Retinal pigment epithelial cell (primary cell): ENCODE measurements around the gene TRUB1.
"Not testable (repeated sequence)": the region's sequence is repeated elsewhere in the genome, so short reads cannot be mapped to it uniquely, and the experiment has no call there.

Experiments used
- DNase-seq: peaks from one replicate; pipeline ENCODE4 v3.0.0-alpha.2; 2010; ENCODE audit warnings: low read depth
- H3K4me3 ChIP-seq: 2 replicates; pipeline ENCODE4 v1.5.1; 2011; ENCODE audit warnings: mild to moderate bottlenecking, low read length, control low read depth, moderate library complexity
- TF ChIP-seq, protein P1 (sequence below): conservative IDR thresholded peaks from 2 replicates; pipeline ENCODE4 v1.5.1; 2011; ENCODE audit warnings: low read depth, low read length, control low read depth, inconsistent platforms

TRUB1 gene

DNA sequence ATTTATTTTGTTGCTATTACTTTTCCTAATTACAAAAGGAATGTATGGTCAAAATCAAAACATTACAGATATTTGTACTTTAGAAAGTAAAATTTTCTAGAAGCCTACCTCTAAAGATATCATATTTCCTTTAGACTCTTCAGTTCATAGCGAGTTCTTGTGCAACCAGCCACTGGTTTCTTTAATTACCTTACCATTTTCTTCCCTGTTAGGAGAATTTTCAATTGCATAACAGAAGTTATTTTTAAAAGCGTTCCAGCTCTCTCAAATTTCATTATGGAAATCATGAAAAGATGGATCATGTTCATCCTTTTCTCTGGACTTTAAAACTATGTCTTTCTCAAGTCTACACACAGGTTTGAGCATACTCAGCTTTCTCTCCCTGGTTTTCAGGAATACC lies 5.0 kb upstream of the TRUB1 start:
- DNase-seq = no peak
- TF ChIP-seq, protein P1, sequence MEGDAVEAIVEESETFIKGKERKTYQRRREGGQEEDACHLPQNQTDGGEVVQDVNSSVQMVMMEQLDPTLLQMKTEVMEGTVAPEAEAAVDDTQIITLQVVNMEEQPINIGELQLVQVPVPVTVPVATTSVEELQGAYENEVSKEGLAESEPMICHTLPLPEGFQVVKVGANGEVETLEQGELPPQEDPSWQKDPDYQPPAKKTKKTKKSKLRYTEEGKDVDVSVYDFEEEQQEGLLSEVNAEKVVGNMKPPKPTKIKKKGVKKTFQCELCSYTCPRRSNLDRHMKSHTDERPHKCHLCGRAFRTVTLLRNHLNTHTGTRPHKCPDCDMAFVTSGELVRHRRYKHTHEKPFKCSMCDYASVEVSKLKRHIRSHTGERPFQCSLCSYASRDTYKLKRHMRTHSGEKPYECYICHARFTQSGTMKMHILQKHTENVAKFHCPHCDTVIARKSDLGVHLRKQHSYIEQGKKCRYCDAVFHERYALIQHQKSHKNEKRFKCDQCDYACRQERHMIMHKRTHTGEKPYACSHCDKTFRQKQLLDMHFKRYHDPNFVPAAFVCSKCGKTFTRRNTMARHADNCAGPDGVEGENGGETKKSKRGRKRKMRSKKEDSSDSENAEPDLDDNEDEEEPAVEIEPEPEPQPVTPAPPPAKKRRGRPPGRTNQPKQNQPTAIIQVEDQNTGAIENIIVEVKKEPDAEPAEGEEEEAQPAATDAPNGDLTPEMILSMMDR = no peak
- H3K4me3 ChIP-seq = no peak overlapping the region

DNA sequence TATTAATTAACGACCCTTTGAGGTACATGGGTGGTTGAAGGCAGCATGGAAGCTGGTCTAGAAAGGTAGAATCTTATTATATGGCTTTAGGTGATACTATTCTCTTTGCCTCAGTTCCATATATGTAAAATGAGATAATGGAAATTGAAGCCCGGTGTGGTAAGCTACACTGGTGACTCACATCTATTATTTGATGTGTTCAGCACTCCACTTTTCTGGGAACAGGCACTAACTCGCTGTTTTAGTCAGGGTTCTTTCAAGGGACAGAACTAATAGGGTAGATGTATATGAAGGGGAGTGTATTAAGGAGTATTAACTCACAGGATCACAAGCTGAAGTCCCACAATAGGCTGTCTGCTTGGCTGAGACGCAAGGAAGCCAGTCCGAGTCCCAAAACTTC lies 4.4 kb upstream of the TRUB1 start:
- TF ChIP-seq, protein P1 = no peak
- no peak for DNase-seq

DNA sequence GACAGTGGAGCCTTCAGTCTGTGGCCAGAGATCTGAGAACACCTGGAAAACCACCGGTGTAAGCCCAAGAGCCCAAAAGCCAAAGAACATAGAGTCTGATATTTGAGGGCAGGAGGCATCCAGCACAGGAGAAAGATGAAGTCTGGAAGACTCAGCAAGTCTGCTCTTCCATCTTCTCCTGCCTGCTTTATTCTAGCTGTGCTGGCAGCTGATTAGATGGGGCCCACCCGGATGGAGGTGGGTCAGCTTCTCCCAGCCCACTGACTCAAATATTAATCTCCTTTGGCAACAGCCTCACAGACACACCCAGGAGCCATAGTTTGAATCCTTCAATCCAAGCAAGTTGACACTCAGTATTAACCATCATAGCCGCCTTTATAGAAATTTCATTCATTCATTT lies 4.0 kb upstream of the TRUB1 start:
- H3K4me3 ChIP-seq, DNase-seq: not testable (repeated sequence)

More for the DNA sequence above, 4.4 kb upstream of the TRUB1 start:
- no peak overlapping the region for H3K4me3 ChIP-seq

DNA sequence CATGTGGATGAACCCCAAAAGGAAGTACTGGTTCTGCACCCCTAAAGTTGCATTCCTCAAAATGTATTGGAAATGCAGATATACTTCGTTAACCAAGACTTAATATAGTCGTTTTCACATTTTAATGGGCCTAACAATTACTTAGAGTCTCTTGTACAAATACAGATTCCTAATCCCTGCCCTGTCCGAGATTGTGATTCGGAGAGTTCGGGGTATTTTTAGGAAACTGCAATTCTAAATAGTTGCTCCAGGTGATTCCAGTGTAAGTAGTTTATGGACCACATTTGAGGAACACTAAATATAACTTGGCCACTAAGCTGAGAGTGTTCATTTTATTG lies 830 bp downstream of the TRUB1 start:
- peak overlapping the region; percentile 97 for H3K4me3 ChIP-seq
- DNase-seq = no peak

DNA sequence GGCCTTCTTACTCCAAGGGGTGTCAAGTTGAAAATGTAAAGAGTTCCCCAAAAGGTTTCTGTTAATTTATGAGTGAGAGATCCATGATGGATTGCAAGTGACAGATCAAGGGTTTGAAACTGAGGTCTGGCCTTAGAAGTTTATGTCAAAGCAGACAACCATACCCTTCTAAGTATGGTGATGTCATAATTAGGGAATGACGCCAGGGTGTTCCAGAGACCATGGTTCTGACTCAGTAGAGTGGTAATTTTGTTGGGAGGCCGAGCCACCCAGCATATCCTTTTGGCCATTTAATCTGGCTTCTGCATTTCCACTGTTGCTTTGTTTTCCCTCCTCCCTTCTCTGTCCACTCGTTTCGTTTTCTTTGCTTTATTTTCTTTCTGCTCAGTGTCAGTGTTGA lies 2.7 kb downstream of the TRUB1 start:
- no peak for DNase-seq
- TF ChIP-seq, protein P1 = no peak
- no peak overlapping the region for H3K4me3 ChIP-seq

More for the DNA sequence above, 830 bp downstream of the TRUB1 start:
- TF ChIP-seq, protein P1 = no peak

DNA sequence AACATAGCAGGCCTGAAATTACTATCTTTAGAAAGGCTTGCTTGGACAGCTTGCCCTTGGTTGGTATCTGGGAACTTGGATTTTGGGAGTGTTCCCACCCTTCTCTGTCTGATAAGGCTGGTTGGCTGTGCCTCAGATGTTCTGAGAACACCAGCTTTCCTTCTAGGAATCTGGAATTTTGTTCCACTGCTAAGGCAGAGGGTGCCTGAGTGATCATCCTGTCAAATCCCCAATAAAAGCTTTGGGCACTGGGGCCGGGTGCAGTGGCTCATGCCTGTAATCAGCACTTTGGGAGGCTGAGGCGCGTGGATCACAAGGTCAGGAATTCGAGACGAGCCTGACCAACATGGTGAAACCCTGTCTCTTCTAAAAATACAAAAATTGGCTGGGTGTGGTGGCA lies 5.0 kb downstream of the TRUB1 start:
- TF ChIP-seq, protein P1 = no peak
- no peak overlapping the region for H3K4me3 ChIP-seq
- DNase-seq = no peak

DNA sequence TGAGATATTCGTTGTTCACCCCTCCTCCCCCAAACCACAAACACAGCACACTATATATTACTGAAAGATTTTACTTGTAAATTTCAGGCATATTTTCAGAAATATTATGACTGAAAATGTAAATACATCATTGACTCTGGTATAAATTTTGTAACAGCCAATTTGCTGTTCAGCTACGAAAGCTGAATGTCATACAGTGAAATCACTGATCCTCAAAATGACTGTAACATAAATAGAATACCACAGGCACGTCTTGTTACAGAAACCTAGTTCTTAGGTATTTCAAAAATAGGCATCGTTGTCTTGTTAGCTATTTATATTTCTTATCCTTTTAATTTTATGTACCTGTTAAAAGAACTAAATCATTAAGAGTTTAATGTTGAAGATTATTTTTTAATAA lies 15.1 kb downstream of the TRUB1 start:
- no peak for DNase-seq
- TF ChIP-seq, protein P1 = no peak
- no peak overlapping the region for H3K4me3 ChIP-seq

DNA sequence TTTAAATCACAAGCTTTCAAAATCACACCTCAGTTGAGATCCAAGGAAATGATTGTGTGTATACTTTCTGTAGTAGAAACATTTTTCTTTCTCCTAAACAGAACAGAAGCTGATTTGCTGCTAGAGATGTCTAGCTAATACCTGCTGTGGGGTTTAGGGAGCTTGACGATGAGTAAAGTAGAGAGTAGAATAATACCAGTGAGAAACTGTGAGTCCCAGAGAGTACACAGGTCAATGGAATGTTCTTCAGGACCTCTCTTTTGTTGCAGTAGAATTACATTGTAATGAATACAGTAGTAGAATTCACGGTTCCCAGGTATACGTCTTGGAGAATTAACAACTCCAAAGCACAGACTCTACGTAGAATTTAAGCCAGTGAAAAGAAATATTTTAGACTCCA lies 18.0 kb downstream of the TRUB1 start:
- TF ChIP-seq, protein P1 = no peak
- DNase-seq = no peak
- H3K4me3 ChIP-seq = no peak overlapping the region
